GM12892 (cell line): ENCODE measurements around the gene FAM53A.

Experiments used
- DNase-seq: peaks from one replicate; pipeline ENCODE4 v3.0.0; 2011; ENCODE audit not compliant: insufficient read length
- FAIRE-seq: peaks from 2 replicates; lab custom pipeline; 2011; peaks lifted over from hg19 to GRCh38; lab: Jason Lieb, UNC
- POLR2A ChIP-seq: IDR thresholded peaks from 2 replicates; pipeline ENCODE4 v1.6.1; 2011; ENCODE audit warnings: low read depth, low read length, control low read depth
- POLR2AphosphoS5 ChIP-seq: IDR thresholded peaks from 2 replicates; pipeline ENCODE4 v1.6.1; 2011; ENCODE audit warnings: low read depth, low read length, control low read depth
- TAF1 ChIP-seq: IDR thresholded peaks from 2 replicates; pipeline ENCODE4 v1.6.1; 2011; ENCODE audit warnings: low read depth, mild to moderate bottlenecking, control low read depth, low read length, borderline replicate concordance

Gene FAM53A

DNA sequence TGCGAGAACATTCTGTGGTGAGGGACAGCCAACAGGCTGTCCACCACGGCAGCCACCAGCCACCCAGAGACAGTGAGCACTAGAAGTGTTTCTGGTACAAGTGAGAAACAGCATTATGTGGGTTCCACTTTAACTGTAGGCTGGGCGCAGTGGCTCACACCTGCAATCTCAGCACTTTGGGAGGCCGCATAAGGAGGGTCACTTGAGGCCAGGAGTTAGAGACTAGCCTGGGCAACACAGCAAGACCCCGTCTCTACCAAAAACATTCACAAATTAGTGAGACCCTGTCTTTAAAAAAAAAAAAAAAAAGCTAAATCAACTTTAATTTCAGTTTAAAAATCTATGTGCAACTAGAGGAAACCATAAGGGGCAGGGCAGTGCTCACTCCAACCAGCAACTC, 20.6 kb downstream of the FAM53A start:
- DNase-seq (no peak), FAIRE-seq (no peak)
- TF ChIP-seq TAF1 (no peak), POLR2A (no peak), POLR2AphosphoS5 (no peak)

DNA sequence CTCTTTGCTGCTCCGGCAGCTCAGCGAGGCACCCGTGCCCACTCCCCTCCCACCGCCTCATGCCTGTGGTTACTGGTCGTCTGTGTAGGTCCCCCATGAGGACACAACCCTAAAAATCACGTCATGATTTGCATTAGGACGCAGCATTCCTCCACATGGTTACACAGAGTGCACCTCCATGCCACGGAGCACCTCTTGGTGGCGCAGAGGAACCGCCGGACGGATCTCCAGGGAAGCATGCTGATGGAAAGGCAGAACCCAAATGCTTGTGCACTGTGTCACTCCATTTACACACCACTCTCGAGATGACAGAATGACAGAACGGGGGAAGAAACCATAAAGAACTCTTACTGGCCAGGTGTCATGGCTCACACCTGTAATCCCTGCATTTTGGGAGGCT, 22.4 kb downstream of the FAM53A start:
- TF ChIP-seq TAF1 (no peak), POLR2AphosphoS5 (no peak), POLR2A (no peak)
- DNase-seq (no peak), FAIRE-seq (no peak)

DNA sequence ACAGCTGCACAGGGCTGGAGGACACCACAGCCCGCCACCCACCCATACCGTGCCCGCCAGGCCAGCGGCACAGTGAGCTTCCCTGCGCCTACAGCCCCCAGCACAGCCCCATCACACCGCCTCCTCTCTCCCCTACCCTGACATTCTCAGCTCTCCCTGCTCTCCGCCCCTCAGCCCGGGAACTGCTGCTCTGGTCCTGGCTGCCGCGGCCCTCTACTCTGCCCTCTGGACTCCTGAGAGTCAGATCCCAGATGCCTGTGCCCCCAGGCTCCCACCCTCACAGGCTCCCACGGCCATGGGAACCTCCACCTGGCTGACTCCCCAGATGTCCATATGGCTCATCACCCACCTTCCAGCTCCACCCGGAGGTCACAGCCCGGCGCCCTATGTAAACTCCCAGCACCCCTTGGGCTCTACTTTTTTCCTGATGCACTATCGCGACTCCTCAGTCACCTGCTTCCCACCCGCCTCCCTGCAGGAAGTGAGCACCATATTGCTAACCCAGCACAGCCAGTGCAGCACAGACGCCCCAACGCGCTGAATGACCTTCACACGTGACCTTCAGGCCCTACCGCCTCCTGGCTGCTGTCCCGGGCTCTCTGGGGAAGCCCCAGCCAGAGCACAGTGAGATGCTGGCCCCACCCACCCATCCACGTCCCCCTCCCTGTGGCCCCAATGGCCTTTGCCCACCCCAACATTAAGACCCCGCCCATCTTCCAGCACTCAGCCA, 23.0 kb downstream of the FAM53A start:
- FAIRE-seq (no peak), DNase-seq (no peak)
- TF ChIP-seq POLR2A (no peak), TAF1 (no peak), POLR2AphosphoS5 (no peak)

DNA sequence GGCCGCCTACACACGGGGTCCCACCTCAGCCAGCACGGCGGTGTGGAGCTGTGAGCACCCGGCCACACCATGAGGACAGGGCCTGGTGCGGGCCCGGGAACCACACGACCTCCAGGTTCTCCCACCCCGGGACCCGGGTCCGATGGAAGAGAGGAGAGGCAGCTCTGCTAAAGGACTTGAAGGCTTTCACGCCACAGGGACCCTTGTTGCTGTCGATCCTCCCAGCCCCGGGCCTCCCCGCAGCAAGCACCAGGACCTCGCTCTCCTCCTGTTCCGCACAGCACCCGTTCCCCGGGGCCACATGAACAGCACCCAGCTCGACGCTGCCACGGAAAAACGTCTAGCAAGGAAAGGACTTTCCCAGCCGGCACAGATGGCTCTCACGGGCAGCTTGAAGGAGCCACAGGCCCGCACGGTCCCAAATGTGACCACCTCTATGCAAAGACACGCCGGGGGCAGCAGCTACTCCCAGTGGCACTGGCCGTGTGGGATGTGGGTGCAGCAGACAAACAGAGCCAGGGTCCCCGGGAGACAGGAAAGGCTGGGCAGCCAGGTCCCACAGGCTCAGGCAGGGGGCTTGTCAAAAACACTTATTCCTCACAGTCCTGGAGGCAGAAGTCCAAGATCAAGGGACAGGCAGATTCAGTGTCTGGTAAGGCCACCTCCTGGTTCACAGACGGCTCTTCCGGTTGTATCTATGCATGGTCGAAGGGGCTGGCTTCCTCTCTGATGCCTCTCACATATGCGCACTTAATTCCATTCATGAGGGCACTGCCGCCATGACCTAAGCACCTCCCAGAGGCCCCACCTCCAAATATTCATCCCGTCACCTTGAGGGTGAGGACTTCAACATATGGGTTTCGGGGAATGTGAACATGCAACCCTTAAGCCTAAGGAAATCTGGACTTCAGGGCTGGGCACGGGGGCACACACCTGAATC, 24.7 kb downstream of the FAM53A start:
- no peak for DNase-seq
- no peak for FAIRE-seq
- no peak for TF ChIP-seq POLR2A
- TF ChIP-seq POLR2AphosphoS5 = no peak

DNA sequence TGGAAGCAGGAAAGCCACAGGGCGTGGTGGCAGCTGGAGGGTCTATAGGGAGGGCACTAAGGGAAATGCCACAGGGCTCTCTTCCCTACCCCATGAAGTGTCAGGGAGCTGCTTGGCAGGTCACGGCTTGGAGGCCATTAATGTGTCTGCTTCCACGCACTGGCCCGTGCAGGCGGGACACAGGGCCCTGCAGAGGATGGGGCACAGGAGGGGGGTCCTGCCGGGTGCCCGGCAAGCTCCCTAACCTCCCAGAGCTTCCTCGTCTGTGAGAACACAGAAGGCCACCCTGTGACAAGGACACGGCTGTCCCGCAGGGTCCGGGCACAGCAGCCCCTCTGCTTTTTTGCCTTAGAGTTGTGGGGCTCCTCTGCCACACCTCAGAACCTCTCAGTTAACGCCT, 25.5 kb downstream of the FAM53A start:
- DNase-seq (no peak), FAIRE-seq (no peak)
- TF ChIP-seq TAF1 (no peak), POLR2AphosphoS5 (no peak), POLR2A (no peak)

DNA sequence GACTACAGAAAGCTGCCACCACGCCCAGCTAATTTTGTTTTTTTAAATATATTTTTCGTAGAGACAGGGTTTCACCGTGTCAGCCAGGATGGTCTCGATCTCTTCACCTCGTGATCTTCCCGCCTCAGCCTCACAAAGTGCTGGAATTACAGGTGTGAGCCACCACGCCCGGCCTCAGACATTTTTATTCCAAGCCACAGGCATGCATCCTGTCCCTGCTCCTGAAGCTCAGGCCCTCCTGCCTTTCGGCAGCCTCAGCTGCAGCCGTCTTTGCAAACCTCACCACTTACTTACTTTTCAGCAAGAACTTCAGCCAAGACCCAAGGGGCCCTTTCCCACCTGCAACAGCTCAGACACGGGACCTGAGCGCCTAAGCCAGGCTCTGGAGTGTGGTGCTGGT, 26.0 kb downstream of the FAM53A start:
- no peak for FAIRE-seq
- no peak for DNase-seq
- TF ChIP-seq POLR2AphosphoS5 = no peak
- no peak for TF ChIP-seq POLR2A
- TF ChIP-seq TAF1 = no peak

DNA sequence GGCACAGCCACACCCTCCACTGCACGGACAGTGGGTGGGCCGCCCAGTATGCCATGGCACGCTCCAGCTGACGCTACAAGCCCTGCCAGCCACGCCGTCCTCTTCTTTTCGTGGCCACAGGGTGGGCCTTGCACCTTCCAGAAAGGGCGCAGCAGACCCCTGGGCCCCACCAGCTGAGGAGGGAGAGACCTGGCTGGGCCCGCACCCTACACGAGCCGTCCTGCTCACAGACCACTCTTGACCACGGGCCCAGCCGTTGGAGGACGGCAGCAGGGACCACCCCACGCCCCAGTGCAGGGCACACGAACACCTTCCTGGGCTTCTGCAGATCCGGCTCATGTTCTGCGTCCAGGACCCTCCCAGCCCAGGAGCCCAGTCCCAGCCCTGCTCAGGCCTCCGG, 27.1 kb downstream of the FAM53A start:
- TF ChIP-seq TAF1 (no peak), POLR2AphosphoS5 (no peak), POLR2A (no peak)
- DNase-seq (no peak), FAIRE-seq (no peak)

DNA sequence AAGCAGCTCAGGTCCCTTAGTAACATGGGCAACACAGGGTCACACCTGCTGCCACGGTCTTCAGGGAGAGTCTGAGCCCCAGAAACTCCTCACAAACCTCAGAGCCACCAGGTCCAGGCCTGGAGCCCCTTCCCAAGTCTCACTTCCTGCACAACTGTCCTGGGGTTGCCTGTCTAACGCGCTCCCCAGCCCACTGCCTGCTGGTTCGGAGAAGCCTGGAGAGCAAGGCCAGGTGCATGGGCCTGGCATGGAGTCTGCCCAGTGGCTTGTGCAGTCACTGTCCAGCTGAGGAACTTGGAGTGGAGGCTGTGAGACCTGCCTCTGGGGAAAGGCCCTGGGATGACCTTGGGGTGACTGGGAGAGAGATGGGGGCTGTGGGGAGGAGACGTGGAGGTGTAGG, 28.0 kb downstream of the FAM53A start:
- TF ChIP-seq POLR2AphosphoS5 = no peak
- no peak for TF ChIP-seq POLR2A
- no peak for TF ChIP-seq TAF1
- no peak for FAIRE-seq

DNA sequence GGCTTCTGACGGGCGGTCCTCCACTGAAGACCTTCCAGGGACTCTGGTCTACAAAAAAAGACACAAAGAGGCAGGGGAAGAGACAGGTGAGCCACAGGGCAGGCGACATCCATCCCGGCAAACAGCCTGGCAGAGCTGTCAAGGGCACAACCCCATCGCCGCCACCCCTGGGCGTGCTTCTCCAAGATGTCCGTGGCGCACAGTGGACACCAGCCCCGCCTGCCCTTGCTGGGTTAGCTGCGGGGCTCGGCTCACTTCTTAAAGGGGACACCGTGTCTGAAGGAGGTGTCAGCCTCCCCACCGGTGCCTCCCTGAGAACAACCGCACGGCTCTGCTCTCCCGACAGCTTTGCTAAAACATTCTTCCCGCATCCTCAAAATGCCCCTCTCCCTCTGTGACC, 28.4 kb downstream of the FAM53A start:
- FAIRE-seq = no peak
- no peak for TF ChIP-seq TAF1
- TF ChIP-seq POLR2AphosphoS5 = no peak
- no peak for TF ChIP-seq POLR2A

More for the DNA sequence above, 28.0 kb downstream of the FAM53A start:
- DNase-seq = no peak

DNA sequence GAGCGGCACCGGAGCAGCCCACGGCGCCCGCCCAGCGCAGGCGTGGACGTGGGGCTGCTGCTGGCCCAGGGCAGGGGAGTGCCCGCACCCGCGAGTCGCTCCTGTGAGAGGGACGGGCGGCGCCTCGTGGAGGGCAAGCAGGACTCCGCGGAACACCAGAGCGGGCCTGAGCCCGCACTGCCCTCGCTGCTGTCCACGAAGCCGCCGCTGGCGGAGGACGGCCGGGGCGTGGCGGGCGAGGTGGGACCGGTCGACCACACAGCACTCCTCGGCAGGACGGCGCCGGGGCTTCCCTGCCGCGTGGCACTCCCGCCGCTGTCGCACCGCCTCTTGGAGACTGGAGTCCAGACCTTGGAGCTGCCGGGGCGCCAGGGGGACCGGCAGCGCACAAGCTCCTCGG, 29.0 kb downstream of the FAM53A start:
- DNase-seq (no peak), FAIRE-seq (no peak)
- TF ChIP-seq POLR2AphosphoS5 (no peak), TAF1 (no peak), POLR2A (no peak)

More for the DNA sequence above, 28.4 kb downstream of the FAM53A start:
- no peak for DNase-seq

DNA sequence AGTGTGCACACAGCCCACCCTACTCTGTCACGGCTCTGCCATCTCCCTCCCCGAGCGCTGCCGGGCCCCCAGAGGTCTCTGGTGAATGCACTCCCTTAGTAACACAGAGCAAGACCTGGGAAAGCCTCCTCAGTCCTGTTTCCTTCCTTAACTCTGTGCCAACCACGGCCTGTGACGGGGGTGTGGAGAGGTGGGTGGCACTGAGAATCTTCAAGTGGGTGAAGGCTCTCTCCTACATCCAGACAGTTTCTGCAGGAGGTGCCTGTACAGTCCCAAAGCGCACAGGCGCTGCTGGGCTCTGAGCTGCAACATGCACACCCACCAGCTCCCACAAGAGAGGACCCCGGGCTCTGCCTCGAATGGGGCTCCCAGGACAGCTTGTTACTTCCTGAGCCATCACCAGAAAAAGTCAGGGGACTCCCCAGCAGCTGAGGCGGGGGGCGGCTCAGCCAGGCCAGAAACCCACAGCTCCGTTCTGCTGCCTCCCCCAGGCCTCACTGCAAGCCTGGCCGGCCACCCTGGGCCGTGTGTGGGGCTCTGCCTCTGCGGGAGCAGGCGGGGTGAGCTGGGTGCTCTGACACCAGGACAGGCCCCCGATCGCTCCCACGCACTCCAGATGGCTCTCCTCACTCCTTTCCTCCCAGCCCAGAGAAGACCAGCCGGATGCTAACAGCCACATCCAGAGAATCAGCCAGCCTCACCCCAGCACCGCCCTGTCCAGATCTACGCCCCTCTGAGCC, 29.7 kb downstream of the FAM53A start:
- DNase-seq = no peak
- TF ChIP-seq POLR2A (no peak), POLR2AphosphoS5 (no peak), TAF1 (no peak)
- FAIRE-seq = no peak
